Chondrocyte (in vitro differentiated cells): ENCODE data around the gene VSIG8. TPM values are rescaled to one million over a fixed set of nuclear protein-coding genes. Genes with fewer than 3 reads are reported as not detected.

ENCODE experiments used
- DNase-seq: peaks from one replicate; pipeline ENCODE4 v3.0.0; 2021; ENCODE audit warnings: mixed read lengths, low spot score
- H3K27ac Mint-ChIP-seq: one replicate; pipeline ENCODE4 v1.8.0; 2021; ENCODE audit warnings: mild to moderate bottlenecking, moderate library complexity, mixed read lengths; ENCODE audit not compliant: unreplicated experiment
- H3K27me3 Mint-ChIP-seq: 2 replicates; pipeline ENCODE4 v1.8.0; 2021; ENCODE audit warnings: low read depth, mixed read lengths
- H3K36me3 Mint-ChIP-seq: 2 replicates; pipeline ENCODE4 v1.8.0; 2021; ENCODE audit warnings: low read depth, mixed read lengths
- H3K4me1 Mint-ChIP-seq: 2 replicates; pipeline ENCODE4 v1.8.0; 2021; ENCODE audit warnings: low read depth, mild to moderate bottlenecking, mixed read lengths
- H3K4me3 Mint-ChIP-seq: one replicate; pipeline ENCODE4 v1.8.0; 2021; ENCODE audit warnings: mild to moderate bottlenecking, moderate library complexity, mixed read lengths; ENCODE audit not compliant: unreplicated experiment
- H3K9me3 Mint-ChIP-seq: 2 replicates; pipeline ENCODE4 v1.8.0; 2021; ENCODE audit warnings: low read depth, mixed read lengths
- CTCF ChIP-seq: fragments of 200-600 bp; sonication (generic); IDR thresholded peaks from 2 replicates; pipeline ENCODE4 v1.5.0; 2021; ENCODE audit warnings: antibody characterized with exemption, mild to moderate bottlenecking, moderate library complexity
- total RNA-seq: library from RNA; stranded (reverse); gene quantifications from 3 replicates; pipeline ENCODE4 v1.2.1, GENCODE V29; 2021

Gene VSIG8
- total RNA-seq, 1 donor from 2014 or later, result not detected

GRCh38 chr1:159829822-159830465, 32.5 kb downstream of the VSIG8 start:
- no peaks in the 10 kb centered on the region for H3K9me3 Mint-ChIP-seq
- H3K4me1 Mint-ChIP-seq, result peaks cover 23% of the 10 kb centered on the region
- no peak for TF ChIP-seq CTCF
- no peak overlapping the region for H3K4me3 Mint-ChIP-seq
- H3K27me3 Mint-ChIP-seq, result no peaks in the 10 kb centered on the region
- no peak for DNase-seq
- H3K27ac Mint-ChIP-seq, result peak overlapping the region; percentile 45
- no peaks in the 10 kb centered on the region for H3K36me3 Mint-ChIP-seq

GRCh38 chr1:159829273-159829634, 33.2 kb downstream of the VSIG8 start:
- DNase-seq, result no peak
- no peak overlapping the region for H3K4me3 Mint-ChIP-seq
- H3K9me3 Mint-ChIP-seq, result no peaks in the 10 kb centered on the region
- H3K4me1 Mint-ChIP-seq, result peaks cover 23% of the 10 kb centered on the region
- peak; percentile 63 for TF ChIP-seq CTCF
- H3K27me3 Mint-ChIP-seq, result no peaks in the 10 kb centered on the region
- H3K27ac Mint-ChIP-seq, result no peak overlapping the region
- no peaks in the 10 kb centered on the region for H3K36me3 Mint-ChIP-seq

GRCh38 chr1:159828581-159829272, 33.7 kb downstream of the VSIG8 start:
- Mint-ChIP-seq H3K4me1 (peaks cover 23% of the 10 kb centered on the region), H3K27me3 (no peaks in the 10 kb centered on the region)
- DNase-seq, result no peak

GRCh38 chr1:159828176-159828575, 34.3 kb downstream of the VSIG8 start:
- no peak for TF ChIP-seq CTCF
- Mint-ChIP-seq H3K27ac (no peak overlapping the region), H3K4me1 (peaks cover 23% of the 10 kb centered on the region), H3K27me3 (peaks cover 5% of the 10 kb centered on the region), H3K36me3 (no peaks in the 10 kb centered on the region), H3K9me3 (no peaks in the 10 kb centered on the region), H3K4me3 (no peak overlapping the region)
- DNase-seq, result no peak

More at GRCh38 chr1:159828581-159829272, 33.7 kb downstream of the VSIG8 start:
- Mint-ChIP-seq H3K9me3 (no peaks in the 10 kb centered on the region), H3K4me3 (no peak overlapping the region), H3K36me3 (no peaks in the 10 kb centered on the region), H3K27ac (no peak overlapping the region)
- no peak for TF ChIP-seq CTCF

- Mint-ChIP-seq H3K9me3 (no peaks in the 10 kb centered on the region), H3K36me3 (no peaks in the 10 kb centered on the region), H3K27ac (no peak overlapping the region), H3K4me1 (peaks cover 23% of the 10 kb centered on the region), H3K4me3 (no peak overlapping the region), H3K27me3 (peaks cover 9% of the 10 kb centered on the region)
- no peak for TF ChIP-seq CTCF
- no peak for DNase-seq
These were observed 34.9 kb downstream of the VSIG8 start for GRCh38 chr1:159827549-159827948.
